Measurements from ENCODE around the gene NCKAP5. TPM values are rescaled to one million over a fixed set of nuclear protein-coding genes. Genes with fewer than 3 reads are reported as not detected.

NCKAP5 gene
- total RNA-seq, 4 donors from 2014 or later: 2.7 to 11.7 (median 5.6) TPM

DNA sequence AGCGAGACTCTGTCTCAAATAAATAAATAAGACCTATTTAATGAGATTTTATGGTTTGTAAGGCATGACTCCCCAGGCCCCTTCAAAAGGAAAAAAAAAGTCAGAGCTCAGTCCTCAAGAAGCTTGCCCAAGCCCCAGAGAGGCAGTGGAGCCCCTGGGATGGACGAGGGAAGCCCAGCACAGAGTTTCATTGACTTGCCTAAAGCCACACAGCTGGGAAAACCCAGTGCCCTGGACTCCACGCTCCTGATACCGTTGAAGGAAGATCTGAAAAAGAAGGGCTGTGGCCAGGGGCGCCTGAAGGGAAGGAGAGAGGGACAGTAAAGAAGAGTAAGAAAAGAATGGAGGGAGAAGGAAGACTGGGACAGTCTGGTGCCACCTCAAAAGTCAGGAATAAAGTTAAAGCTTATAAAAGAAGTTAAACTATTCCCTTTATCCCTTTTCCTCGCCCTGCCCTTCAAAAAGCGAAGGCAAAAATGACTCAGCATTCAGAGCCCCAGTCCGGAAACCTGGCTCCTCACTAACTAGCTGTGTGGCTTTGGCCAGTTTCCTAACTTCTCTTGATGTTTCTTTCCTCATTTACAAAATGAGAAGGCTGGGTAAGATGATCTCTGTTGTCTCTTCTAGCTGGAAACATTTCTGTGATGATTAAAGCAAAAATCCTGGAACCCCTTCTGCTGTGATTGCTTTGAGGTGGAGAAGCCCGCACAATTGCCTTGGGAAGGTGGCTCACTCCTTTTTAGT lies 945.0 kb downstream of the NCKAP5 start:
- WGBS, 2 donors: 60 to 70% methylated on average over 9 of the region's 9 CpGs
- H3K9me3 ChIP-seq: no peaks in the 10 kb centered on the region
- no peaks in the 10 kb centered on the region for H3K36me3 ChIP-seq
- no peak overlapping the region for H3K4me3 ChIP-seq
- H3K4me1 ChIP-seq: no peaks in the 10 kb centered on the region
- no peaks in the 10 kb centered on the region for H3K27me3 ChIP-seq
- no peak for TF ChIP-seq CTCF (IDR thresholded peaks at IDR 0.05)
- no peak for TF ChIP-seq POLR2A (IDR thresholded peaks at IDR 0.05)
- TF ChIP-seq EP300 (IDR thresholded peaks at IDR 0.05): no peak
- H3K27ac ChIP-seq: no peak overlapping the region
- no peak for DNase-seq (ENCODE audit: low spot score in 2 of 2)

Small RNA genes within 50 kb of the gene (small RNA-seq; reads per million reads assigned to genes)
- gene AC016909.1: not detected
- not detected for gene RN7SKP154
- not detected for gene RNU6-579P
